WTC11 (cell line): ENCODE measurements around the gene RFK. TPM values are rescaled to one million over a fixed set of nuclear protein-coding genes. Genes with fewer than 3 reads are reported as not detected.
"Not testable (repeated sequence)": the region's sequence is repeated elsewhere in the genome, so short reads cannot be mapped to it uniquely, and the experiment has no call there.

Experiments used
- ATAC-seq: fragments of 200-7000 bp; cut with Tn5 transposase; 2 replicates; pipeline ENCODE4 v1.10.0; 2021; ENCODE audit warnings: mild to moderate bottlenecking, moderate library complexity
- CTCF ChIA-PET: fragments of 300-600 bp; sonication (Branson Sonifier 250); formaldehyde crosslinking; loops from one replicate; lab custom pipeline; 2021; ENCODE audit warnings: antibody characterized with exemption; lab: Charles Lee
- POLR2A ChIA-PET: fragments of 350-600 bp; sonication (Branson Sonifier 250); formaldehyde crosslinking; loops from one replicate; lab custom pipeline; 2021; ENCODE audit warnings: antibody characterized with exemption; lab: Charles Lee
- DNase-seq: peaks from one replicate; pipeline ENCODE4 v3.0.0; 2021; ENCODE audit warnings: low spot score
- H3K27ac Mint-ChIP-seq: 2 replicates; pipeline ENCODE4 v1.8.0; 2021; ENCODE audit warnings: mixed read lengths
- H3K27me3 Mint-ChIP-seq: 2 replicates; pipeline ENCODE4 v1.8.0; 2021; ENCODE audit warnings: low read depth, mild to moderate bottlenecking, moderate library complexity, mixed read lengths
- H3K36me3 Mint-ChIP-seq: 2 replicates; pipeline ENCODE4 v1.8.0; 2021; ENCODE audit warnings: mixed read lengths
- H3K4me1 Mint-ChIP-seq: 2 replicates; pipeline ENCODE4 v1.8.0; 2022; ENCODE audit warnings: mixed read lengths
- H3K4me3 Mint-ChIP-seq: 2 replicates; pipeline ENCODE4 v1.8.0; 2021; ENCODE audit warnings: mild to moderate bottlenecking, moderate library complexity, mixed read lengths
- H3K9me3 Mint-ChIP-seq: 2 replicates; pipeline ENCODE4 v1.8.0; 2021; ENCODE audit warnings: mixed read lengths
- AFF4 ChIP-seq: sonication (generic); formaldehyde crosslinking; IDR thresholded peaks from 2 replicates; pipeline ENCODE4 v1.8.1; 2023; ENCODE audit warnings: mild to moderate bottlenecking, missing genetic modification reagents, borderline replicate concordance
- ATF1 ChIP-seq: sonication (generic); formaldehyde crosslinking; IDR thresholded peaks from 2 replicates; pipeline ENCODE4 v1.8.1; 2023; ENCODE audit warnings: mild to moderate bottlenecking, moderate library complexity, missing genetic modification reagents
- CTCF ChIP-seq: fragments of 200-600 bp; IDR thresholded peaks from 2 replicates; pipeline ENCODE4 v1.8.0; 2022; ENCODE audit warnings: antibody characterized with exemption
- E2F4 ChIP-seq: sonication (generic); formaldehyde crosslinking; IDR thresholded peaks from 2 replicates; pipeline ENCODE4 v1.8.1; 2022; ENCODE audit warnings: low read depth, mild to moderate bottlenecking, moderate library complexity, missing genetic modification reagents, borderline replicate concordance
- HMGA2 ChIP-seq: fragments of 250-450 bp; sonication (Bioruptor Pico); IDR thresholded peaks from 2 replicates; pipeline ENCODE4 v1.4.0; 2021; ENCODE audit warnings: mild to moderate bottlenecking, moderate library complexity
- MXD4 ChIP-seq: fragments of 250-450 bp; sonication (Bioruptor Pico); IDR thresholded peaks from 2 replicates; pipeline ENCODE4 v1.8.0; 2021; ENCODE audit warnings: mild to moderate bottlenecking, moderate library complexity, borderline replicate concordance
- NFE2L1 ChIP-seq: sonication (generic); formaldehyde crosslinking; IDR thresholded peaks from 2 replicates; pipeline ENCODE4 v1.8.1; 2023; ENCODE audit warnings: missing genetic modification reagents
- PRDM15 ChIP-seq: sonication (generic); formaldehyde crosslinking; IDR thresholded peaks from 2 replicates; pipeline ENCODE4 v1.8.0; 2022; ENCODE audit warnings: missing genetic modification reagents
- TCF7 ChIP-seq: sonication (generic); formaldehyde crosslinking; IDR thresholded peaks from 2 replicates; pipeline ENCODE4 v1.8.0; 2022; ENCODE audit warnings: mild to moderate bottlenecking, low read depth, missing genetic modification reagents, moderate library complexity
- TEAD1 ChIP-seq: sonication (generic); formaldehyde crosslinking; IDR thresholded peaks from 2 replicates; pipeline ENCODE4 v1.8.0; 2022; ENCODE audit warnings: mild to moderate bottlenecking, missing genetic modification reagents
- ZNF317 ChIP-seq: sonication (generic); formaldehyde crosslinking; IDR thresholded peaks from 2 replicates; pipeline ENCODE4 v1.8.1; 2023; ENCODE audit warnings: low read depth, mild to moderate bottlenecking, moderate library complexity, missing genetic modification reagents, borderline replicate concordance
- total RNA-seq: library from RNA; stranded (reverse); gene quantifications from 3 replicates; pipeline ENCODE4 v1.2.3, GENCODE V29; 2021

The RFK gene
- total RNA-seq, 1 experiment from 2014 or later: 14.9 TPM

- TF ChIP-seq TCF7 (CRISPR knock-in tag) (no peak), E2F4 (CRISPR knock-in tag) (no peak), MXD4 (no peak), AFF4 (CRISPR knock-in tag) (no peak), ATF1 (CRISPR knock-in tag) (no peak)
- H3K36me3 Mint-ChIP-seq: no peaks in the 10 kb centered on the region
- no peak overlapping the region for H3K27ac Mint-ChIP-seq
- no peak overlapping the region for H3K4me3 Mint-ChIP-seq
- peaks cover 13% of the 10 kb centered on the region for H3K4me1 Mint-ChIP-seq
- ChIA-PET CTCF (no interaction called here), POLR2A (no interaction called here)
- ATAC-seq (no peak), DNase-seq (no peak)
- H3K27me3 Mint-ChIP-seq: no peaks in the 10 kb centered on the region; the same call in 1 of the 2 replicates
- H3K9me3 Mint-ChIP-seq: peaks cover 4% of the 10 kb centered on the region
Measured at GRCh38 chr9:76365028-76365427, 29.2 kb downstream of the RFK start.

GRCh38 chr9:76363032-76363395, 31.2 kb downstream of the RFK start:
- Mint-ChIP-seq H3K27ac (no peak overlapping the region), H3K27me3 (no peaks in the 10 kb centered on the region; the same call in 1 of the 2 replicates), H3K36me3 (no peaks in the 10 kb centered on the region), H3K4me1 (peaks cover 13% of the 10 kb centered on the region), H3K9me3 (peaks cover 4% of the 10 kb centered on the region), H3K4me3 (no peak overlapping the region)
- no peak for DNase-seq
- ATAC-seq: no peak
- ChIA-PET POLR2A (no interaction called here), CTCF (interaction anchor here (1.7 kb wide), 1 partner anchor 31 kb away, joined by 4 read pairs; the partner anchor contains the start of gene RFK)
- no peak for TF ChIP-seq CTCF
- no peak for TF ChIP-seq TEAD1

- H3K27ac Mint-ChIP-seq, POLR2A ChIA-PET, H3K27me3 Mint-ChIP-seq, H3K4me3 Mint-ChIP-seq, DNase-seq, H3K36me3 Mint-ChIP-seq, H3K9me3 Mint-ChIP-seq, ATAC-seq: not testable (repeated sequence)
- CTCF ChIA-PET: interaction anchor here (1.7 kb wide), 1 partner anchor 32 kb away, joined by 4 read pairs; the partner anchor contains the start of gene RFK
- peaks cover 13% of the 10 kb centered on the region for H3K4me1 Mint-ChIP-seq
Measured at GRCh38 chr9:76362332-76363031, 31.7 kb downstream of the RFK start.

GRCh38 chr9:76359766-76360165, 34.5 kb downstream of the RFK start:
- POLR2A ChIA-PET: no interaction called here
- ATAC-seq: no peak
- Mint-ChIP-seq H3K4me3 (no peak overlapping the region), H3K27me3 (no peaks in the 10 kb centered on the region; the same call in 1 of the 2 replicates), H3K27ac (no peak overlapping the region), H3K4me1 (peaks cover 9% of the 10 kb centered on the region), H3K36me3 (no peaks in the 10 kb centered on the region), H3K9me3 (no peaks in the 10 kb centered on the region)
- CTCF ChIA-PET: no interaction called here
- no peak for DNase-seq
- no peak for TF ChIP-seq NFE2L1

GRCh38 chr9:76359365-76359764, 34.9 kb downstream of the RFK start:
- H3K9me3 Mint-ChIP-seq: no peaks in the 10 kb centered on the region
- no peaks in the 10 kb centered on the region for H3K36me3 Mint-ChIP-seq
- ATAC-seq (no peak), DNase-seq (no peak)
- ChIA-PET POLR2A (no interaction called here), CTCF (no interaction called here)
- H3K4me1 Mint-ChIP-seq: peaks cover 5% of the 10 kb centered on the region
- H3K27me3 Mint-ChIP-seq: no peaks in the 10 kb centered on the region; the same call in 1 of the 2 replicates
- H3K27ac Mint-ChIP-seq: no peak overlapping the region
- H3K4me3 Mint-ChIP-seq: no peak overlapping the region
- TF ChIP-seq PRDM15 (CRISPR knock-in tag) (no peak), ZNF317 (no peak), NFE2L1 (no peak), HMGA2 (CRISPR knock-in tag) (no peak)
